GM19372 (cell line): ENCODE data around the gene FBXL7.

Experiments used
- ATAC-seq: cut with Tn5 transposase; IDR thresholded peaks from one replicate; pipeline ENCODE4 v1.9.1; 2021; ENCODE audit warnings: mild to moderate bottlenecking, low read depth, moderate library complexity; ENCODE audit not compliant: unreplicated experiment

FBXL7 gene

DNA sequence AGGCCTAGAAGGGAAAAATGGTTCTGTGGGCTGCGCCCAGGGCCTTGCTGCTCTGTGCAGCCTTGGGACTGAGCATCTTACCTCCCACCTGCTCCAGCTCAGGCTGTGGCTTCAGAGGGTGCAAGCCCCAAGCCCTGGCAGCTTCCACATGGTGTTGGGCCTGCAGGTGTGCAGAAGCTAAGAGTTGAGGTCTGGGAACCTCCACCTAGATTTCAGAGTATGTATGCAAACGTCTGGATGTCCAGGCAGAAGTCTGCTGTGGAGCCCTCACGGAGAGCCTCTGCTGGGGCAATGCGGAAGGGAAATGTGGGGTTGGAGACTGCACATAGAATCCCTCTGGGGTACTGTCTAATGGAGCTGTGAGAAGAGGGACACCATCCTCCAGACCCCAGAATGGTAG, 36.0 kb downstream of the FBXL7 start:
- no peak for ATAC-seq

DNA sequence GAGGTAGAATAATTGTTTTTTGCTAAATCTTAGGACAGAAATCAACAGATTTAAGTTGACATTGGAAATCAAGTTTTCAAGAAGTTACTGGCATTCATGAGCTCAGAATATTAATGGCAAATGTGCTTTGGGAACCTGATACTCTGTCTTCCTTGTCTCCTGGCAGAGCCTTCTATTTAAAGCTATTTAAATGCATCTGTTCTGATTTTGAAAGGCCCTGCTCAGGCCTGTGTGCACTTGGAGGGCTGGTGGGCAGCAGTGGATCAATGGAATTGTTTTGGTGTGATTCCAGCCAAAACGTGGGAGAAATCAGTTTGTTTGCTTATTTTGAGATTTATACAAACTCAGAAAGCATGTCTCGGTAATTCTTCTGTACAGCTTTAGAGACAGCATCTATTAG, 38.5 kb downstream of the FBXL7 start:
- no peak for ATAC-seq

DNA sequence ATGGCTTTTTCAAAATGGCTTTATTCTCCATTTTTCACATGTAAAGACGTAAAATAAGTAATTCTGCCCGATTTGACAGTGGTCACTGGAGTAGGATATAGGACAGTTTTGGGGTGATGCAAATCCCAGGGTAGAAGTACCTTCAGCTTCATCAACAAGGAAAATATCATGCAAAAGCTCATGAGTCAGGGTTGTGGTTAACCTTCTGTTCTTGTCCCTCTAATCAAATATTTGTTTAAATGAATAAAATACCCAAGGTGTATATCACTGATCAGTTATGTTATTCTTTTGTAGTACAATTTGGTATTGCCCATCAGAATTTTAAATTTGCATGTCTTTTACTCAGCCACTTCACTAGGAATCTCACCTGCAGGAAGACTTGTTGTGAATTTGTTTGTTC, 40.0 kb downstream of the FBXL7 start:
- ATAC-seq: no peak

DNA sequence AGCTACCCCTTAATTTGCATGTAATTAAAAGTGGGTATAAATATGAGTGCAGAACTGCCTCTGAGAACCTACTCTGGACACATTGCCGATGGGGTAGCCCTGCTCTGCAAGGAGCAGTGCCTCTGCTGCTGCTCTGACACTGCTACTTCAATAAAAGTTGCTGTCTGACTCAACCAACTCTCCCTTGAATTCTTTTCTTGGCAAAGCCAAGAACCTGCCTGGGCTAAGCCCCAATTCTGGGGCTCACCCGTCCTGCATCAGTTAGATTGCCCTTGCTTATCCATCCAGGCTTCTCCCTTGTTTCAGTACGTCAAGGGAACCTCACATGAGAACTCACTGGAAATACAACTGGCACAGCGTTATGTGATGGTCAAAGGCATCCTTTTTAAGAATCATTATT, 44.1 kb downstream of the FBXL7 start:
- ATAC-seq: no peak

DNA sequence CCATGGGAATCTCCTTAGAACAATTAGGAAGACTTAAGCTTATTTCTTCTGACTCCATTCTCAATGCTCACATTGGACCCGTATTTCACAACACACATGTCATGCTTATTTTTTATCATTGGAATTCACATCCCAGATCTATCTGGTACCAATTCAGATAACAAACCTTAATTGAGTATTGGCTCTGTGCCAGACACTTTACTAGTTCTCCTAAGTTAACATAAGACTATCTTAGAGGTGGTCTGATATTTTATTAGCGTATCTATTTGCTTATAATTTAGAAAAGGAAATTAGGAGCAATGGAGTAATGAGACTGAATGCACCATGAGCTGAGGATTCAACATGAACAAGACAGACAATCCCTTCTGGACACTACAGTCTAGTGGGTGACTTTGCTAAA, 45.1 kb downstream of the FBXL7 start:
- ATAC-seq: no peak

DNA sequence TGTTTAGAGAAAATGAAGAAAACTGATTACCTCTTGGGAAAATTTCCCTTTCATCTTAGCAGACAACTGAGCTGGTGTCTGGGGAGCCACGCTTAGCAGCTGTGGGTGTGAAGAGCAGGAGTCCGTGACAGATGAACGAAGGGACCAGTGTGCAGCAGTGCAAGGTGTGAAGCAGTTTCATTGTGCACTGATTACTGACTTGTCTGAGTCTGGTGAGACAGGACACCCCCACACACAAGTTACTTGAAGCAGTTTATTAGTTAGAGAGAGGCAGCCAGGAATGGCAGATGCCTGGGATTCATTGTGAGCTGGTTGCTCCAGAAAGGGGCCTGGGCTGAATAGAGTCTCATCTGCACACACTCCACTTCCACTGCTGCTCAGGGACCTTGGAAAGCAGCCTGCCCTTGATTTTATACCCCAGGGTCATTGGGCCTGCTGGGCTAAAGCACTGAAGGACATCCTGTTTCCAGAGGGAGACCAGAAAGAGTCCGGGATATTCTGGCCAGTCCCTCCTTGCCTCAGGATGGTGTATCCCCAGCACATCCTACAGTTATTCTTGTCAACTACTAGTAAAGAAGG, 47.4 kb downstream of the FBXL7 start:
- no peak for ATAC-seq

DNA sequence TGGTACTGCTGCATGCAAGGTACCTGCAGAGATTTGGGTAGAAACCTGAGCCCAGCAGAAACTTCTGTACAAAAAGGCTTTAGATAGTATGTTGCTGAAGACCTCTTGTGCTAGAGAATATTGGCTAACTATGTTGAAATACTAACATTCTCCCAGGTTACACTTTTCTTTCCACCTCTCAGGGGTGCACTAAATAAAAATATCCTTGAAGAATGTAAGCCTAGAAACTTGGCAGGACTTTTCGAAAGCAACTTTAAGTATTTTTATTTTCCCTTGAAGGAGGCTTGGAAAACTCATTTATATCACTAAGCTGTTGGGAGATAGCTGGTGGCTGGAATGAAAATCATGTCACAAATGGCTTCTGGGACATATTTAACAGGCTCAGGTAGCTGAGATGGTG, 50.0 kb downstream of the FBXL7 start:
- ATAC-seq: no peak

DNA sequence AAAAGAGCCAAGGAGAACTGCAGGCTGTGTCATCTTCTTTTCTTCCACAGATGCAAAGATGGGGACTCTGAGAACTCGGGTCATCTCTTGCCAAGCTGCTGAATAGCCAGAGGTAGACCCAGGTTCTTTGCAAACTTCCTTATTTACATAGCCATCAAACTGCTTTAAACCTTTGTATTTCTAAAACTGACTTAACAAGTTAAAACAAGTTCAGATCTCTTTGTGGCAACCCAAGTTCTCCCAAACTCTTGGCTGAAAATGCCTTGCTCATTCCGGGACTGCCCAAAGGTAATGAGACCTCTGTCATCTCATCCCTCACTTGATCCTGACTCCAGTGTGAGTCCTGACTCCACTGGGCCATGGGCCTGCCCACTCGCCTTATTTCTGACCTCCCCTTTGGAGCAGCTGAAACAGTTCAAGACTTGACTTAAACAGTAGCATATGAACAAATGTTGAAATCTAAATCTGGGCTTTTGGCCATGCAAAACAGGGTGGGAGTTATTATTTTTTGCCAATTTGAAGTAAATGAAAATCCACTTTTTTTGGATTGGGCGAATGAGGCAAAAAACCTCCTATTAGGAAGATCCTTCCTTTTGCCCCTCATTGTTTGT, 50.6 kb downstream of the FBXL7 start:
- ATAC-seq: no peak

DNA sequence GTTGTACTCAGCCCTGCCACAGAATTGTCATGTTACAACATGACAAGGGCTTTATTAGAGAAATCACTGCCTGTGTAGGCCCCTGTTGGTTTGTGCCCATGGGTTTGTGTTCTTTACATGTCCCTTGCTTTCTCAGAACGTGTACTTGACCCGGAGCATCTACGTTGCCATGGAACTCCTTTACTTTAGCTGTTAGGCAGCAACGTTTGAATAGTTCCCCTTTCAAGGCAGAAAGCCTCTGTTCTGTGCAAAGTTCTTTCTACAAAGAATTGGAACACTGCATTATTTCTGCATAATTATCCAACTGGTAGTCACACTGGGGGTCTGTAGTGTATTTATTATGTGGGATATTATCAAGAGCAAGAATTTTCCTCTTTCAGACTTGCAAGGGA, 51.1 kb downstream of the FBXL7 start:
- no peak for ATAC-seq

DNA sequence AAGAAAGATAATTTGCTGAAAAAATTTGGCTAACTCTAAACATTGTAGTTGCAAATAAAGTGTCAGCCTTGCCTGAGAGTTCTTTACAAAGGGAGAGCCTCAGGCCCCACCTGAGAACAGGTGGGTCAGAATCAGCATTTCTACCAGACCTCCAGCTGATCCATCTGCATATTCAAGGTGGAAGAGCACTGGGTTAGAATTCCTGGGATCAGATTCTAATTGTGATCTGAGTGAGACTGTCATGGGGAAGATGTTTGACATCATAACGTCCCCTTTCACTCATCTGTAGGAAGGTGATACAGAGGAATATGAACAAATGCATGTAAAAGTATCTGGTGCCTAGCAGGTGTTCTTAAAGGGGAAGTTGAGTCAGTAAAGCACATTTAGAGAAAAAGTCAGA, 54.6 kb downstream of the FBXL7 start:
- ATAC-seq: no peak

DNA sequence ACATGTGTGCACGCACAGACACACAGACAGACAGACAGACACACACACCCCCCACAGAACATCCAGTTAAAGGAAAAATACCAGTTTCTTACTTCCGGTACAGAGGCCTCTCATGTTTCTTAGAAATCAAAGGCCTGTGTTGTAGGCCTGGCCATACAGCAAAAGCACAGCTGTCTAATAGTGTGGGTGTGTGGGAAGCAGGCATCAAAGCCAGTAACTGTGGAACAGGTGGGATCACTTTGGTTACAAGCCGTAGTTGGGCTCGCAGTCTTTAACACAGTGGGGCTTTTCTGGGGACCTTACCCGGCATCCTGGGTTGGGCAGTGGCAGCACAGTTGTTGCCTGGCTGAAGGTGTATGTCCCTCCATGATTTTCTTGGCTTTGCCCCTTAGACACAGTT, 55.2 kb downstream of the FBXL7 start:
- ATAC-seq: no peak

DNA sequence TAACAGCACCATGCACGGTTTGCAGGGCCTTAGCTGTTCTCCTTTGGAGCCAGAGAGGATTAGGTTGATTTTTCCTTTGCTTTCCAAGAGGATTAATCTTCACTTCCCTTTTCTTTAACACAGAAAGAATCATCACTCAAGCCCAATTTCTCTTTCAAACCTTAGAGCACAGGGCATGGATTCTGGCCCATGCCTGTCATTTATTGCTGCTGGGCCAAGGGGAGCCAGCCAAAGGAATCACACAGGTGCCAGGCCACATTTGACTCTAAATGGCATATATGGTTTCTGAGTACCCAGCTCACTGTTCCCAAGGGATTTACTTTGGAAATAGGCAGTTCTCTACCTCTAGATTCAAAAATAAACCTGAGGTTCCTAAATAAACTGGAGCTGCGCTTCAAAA, 58.3 kb downstream of the FBXL7 start:
- no peak for ATAC-seq

DNA sequence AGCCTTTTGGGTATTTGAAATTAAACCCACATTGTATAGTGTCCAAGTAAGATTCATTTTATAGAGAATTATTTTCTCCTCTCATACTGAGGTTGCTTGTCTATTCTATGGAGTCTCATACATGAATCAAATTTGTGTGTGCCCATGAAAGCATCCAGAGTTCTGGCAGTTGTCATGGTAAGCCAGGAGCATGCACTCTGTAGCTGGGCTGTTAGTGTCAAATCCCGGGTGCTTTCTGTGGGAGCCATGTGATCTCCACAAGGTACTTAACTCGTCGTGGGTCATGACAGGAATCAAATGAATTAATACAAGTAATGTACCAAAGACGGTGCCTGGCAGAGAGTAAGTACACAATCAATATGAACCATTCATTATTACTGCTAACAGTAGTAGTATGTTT, 58.7 kb downstream of the FBXL7 start:
- no peak for ATAC-seq

DNA sequence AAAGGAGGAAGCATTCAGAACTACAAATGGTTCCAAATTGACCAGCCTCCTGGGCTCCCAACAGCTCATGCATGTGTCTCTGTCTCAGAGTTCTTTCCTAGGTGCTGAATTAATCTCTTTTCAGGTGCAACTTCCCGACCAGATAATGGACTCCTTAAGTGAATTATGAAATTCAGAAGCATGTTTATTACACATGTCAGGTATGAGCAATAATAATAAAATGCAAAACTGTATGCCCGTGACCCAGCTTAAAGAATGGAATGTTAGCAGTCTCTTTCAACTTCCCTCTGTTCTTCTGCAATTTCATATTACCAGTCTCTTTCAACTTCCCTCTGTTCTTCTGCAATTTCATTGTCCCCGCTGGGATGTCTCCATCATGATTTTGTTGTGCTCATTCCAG, 60.4 kb downstream of the FBXL7 start:
- no peak for ATAC-seq

DNA sequence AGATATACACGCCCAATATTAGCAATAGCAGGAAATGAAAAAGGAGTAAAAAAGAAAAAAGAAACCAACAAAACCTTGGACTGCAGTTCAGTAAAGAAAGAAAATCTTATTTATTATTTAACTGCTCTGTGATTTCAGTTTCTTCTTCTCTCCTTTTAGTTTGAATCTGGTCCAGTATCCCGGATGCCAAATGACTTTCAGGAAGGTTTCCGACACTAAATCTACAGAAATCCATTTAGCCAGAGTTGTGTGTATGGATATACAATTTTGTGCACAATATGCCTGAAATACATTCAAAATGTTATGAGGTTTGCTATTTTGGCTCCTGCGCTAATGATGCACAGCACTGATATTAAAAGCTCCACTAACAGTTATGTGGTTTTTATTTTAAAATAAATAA, 64.5 kb downstream of the FBXL7 start:
- ATAC-seq: no peak

DNA sequence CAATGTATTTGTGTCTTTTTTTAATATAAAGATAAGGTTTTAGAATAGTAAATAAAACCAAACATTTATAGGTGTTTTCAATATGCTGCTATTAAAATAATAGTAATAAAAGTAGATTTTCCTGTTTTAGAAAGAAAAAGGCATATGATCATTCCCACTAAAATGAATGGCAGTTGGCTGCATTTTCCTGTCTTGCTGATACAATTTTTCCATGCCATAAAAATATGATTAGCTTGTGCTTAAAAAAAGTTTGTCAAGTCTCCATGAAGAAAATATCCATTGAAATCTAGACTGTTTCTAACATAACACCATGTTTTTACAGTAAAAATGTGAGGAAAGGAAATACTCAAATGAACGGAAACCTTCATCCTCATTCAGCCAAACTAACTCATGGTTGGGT, 65.0 kb downstream of the FBXL7 start:
- ATAC-seq: no peak

DNA sequence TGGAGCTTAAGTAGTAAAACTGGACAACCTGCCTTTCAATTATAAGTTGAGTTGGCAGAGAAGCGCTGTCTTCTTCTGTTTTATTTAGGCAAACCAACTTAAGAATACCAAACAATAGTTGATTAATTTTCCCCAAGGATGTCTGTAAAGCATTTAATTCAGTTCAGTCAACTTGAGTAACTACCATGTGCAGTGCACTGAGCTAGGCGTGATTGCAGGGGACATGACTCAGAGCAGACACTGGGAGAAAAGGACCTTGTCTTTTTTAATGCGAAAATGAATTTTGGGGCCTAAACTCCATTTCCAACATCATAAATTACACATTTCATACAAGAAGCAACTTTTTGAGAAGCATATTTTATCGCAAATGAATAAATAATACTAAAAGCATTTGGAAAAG, 66.3 kb downstream of the FBXL7 start:
- ATAC-seq: no peak

DNA sequence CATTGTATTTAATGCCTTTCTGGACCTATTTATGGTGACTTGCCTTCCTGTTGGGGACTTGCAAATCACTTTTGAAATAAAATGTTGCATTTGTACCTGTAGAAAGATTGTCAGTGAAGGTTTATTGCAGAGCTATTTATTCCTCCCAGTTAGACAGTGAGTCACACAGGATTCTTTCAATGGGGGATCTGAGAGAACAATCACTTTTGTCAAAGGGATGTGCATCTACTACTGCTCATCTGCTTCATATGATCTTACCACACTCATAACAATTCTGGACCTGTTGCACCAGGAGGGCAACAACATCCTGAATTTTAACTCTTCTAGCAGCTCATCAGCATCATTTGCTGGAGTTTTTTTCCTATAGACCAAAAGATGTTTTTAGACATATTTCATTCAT, 66.8 kb downstream of the FBXL7 start:
- ATAC-seq: no peak

DNA sequence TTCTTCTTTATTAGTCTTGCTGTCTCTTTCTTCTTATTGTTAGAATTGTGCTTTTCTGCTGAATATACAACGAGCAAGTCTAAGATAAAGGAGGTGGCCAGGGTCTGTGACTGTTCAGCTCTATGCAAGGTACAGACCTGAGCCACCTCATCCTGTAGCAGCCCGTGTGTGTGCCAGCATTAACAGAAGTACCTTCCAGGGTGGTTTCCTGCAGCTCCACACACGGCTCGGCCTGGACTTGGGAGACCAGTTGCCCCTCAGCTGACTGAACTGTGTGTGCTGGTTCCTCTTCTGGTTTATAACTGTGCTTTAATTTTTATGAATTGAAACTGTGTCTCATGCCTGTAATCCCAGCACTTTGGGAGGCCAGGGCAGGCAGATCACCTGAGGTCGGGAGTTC, 70.5 kb downstream of the FBXL7 start:
- no peak for ATAC-seq

DNA sequence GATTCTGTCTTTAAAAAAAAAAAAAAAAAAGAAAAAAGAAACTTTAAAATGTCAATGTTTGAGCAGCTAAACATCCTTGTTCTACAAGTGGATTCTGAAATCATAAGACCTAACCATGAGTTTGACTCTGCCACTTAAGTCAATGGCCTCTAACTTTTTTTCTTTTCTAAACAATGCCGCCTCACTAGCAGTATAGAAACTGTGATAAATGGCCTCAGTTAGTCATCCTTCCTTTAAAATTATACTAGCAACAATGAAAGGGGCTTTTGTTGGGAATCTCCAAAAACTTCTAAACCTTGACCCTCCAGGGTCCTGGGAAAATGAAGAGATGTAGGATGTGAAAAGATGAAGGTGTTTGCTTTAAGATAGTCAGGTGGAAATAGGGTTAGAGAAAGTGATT, 71.1 kb downstream of the FBXL7 start:
- no peak for ATAC-seq

DNA sequence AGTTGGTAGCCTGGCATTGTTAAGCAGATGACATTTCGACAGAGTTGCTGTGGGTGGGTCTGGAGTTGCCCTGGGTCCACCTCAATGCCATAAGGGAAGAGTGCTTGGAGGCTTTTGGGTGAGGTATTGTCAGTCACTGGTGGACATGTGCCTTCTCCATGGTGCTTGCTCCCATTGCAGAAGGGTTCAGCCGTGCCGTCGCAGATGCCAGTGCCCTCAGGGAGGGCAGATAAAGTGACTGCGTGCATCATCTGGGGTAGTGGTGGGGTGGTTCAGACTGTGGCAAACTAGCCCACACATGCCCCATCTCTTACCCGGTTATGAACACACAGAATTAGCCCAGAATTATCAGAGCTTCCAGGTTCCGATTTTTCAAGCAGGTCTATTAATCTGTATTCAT, 71.6 kb downstream of the FBXL7 start:
- ATAC-seq: no peak

DNA sequence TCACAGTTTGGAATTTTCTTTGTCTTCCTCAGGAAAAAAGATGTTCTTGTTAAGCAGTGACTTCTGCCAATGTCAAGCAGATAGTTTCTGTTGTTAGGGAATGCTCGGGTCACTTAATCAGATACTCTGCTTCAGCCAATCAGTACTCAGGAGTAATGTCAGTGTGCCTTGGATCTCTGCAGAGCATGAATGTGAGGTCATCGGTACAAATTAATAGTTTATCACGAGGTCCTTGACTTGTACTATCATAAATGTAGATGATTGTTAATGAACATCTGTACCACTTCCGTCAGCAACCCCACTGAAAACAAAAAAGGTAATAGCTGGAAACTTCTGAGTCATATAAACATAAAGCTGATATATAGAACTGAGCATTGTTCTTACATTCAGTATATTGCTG, 73.6 kb downstream of the FBXL7 start:
- ATAC-seq: no peak

DNA sequence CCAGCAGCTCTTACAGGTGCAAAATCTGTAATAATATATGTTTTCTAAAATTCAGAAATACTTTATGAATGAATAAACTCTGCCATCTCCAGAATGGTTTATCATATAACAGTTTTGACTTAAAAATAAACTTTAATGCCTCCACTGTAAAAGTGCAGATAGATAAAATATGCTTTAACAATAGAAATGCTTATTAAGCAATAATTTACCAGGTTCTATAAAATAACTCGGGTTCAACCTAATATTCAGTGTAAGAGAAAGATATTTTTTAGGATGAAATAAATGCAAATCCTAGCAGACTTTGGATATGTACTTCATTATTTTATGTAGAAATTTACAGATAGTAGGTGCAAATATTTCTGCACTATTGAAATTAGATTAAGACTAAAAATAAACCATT, 74.1 kb downstream of the FBXL7 start:
- no peak for ATAC-seq
